OCI-LY1 (cell line): Measurements from ENCODE around the gene CERS6.

ENCODE experiments used
- H2AFZ ChIP-seq: fragments of 200-600 bp; sonication (generic), shearing (Covaris generic); 2 replicates; pipeline ENCODE4 v1.6.0; 2014; ENCODE audit warnings: antibody characterized with exemption, mild to moderate bottlenecking, low read length
- H3F3A ChIP-seq: fragments of 200-600 bp; sonication (generic), shearing (Covaris generic); 2 replicates; pipeline ENCODE4 v1.6.0; 2014; ENCODE audit warnings: mild to moderate bottlenecking, antibody characterized with exemption, low read length, moderate library complexity; ENCODE audit not compliant: insufficient read depth
- H3K27ac ChIP-seq: fragments of 200-600 bp; sonication (generic); 2 replicates; pipeline ENCODE4 v1.5.1; 2014; ENCODE audit warnings: low read length, mixed run types, mild to moderate bottlenecking, low read depth; ENCODE audit not compliant: poor library complexity, severe bottlenecking
- H3K27me3 ChIP-seq: fragments of 200-600 bp; sonication (generic); 2 replicates; pipeline ENCODE4 v1.6.0; 2014; ENCODE audit warnings: antibody characterized with exemption, mild to moderate bottlenecking, low read length, moderate library complexity; ENCODE audit not compliant: insufficient read depth
- H3K36me3 ChIP-seq: fragments of 200-600 bp; sonication (generic); 2 replicates; pipeline ENCODE4 v1.6.1; 2014; ENCODE audit warnings: mild to moderate bottlenecking, antibody characterized with exemption, low read length, moderate library complexity, mixed read lengths; ENCODE audit not compliant: insufficient read depth
- H3K4me1 ChIP-seq: fragments of 200-600 bp; sonication (generic); 2 replicates; pipeline ENCODE4 v1.5.1; 2014; ENCODE audit warnings: mild to moderate bottlenecking, low read length, moderate library complexity; ENCODE audit not compliant: insufficient read depth, severe bottlenecking
- H3K4me2 ChIP-seq: fragments of 200-600 bp; sonication (generic), shearing (Covaris generic); 2 replicates; pipeline ENCODE4 v1.6.1; 2014; ENCODE audit warnings: low read length
- H3K4me3 ChIP-seq: fragments of 200-600 bp; sonication (generic); 2 replicates; pipeline ENCODE4 v1.5.1; 2014; ENCODE audit warnings: low read length, low read depth, mild to moderate bottlenecking, mixed read lengths; ENCODE audit not compliant: poor library complexity, severe bottlenecking
- H3K79me2 ChIP-seq: fragments of 200-600 bp; shearing (Covaris generic); 2 replicates; pipeline ENCODE4 v1.6.1; 2016; ENCODE audit warnings: mixed run types, low read length, mixed read lengths; ENCODE audit not compliant: insufficient read depth
- H3K9ac ChIP-seq: fragments of 200-600 bp; sonication (generic), shearing (Covaris generic); 2 replicates; pipeline ENCODE4 v1.6.1; 2014; ENCODE audit warnings: mild to moderate bottlenecking, low read length, mixed read lengths
- H3K9me2 ChIP-seq: fragments of 200-600 bp; sonication (generic), shearing (Covaris generic); 2 replicates; pipeline ENCODE4 v1.6.1; 2014; ENCODE audit warnings: low read depth, mild to moderate bottlenecking, low read length, mixed read lengths
- H3K9me3 ChIP-seq: fragments of 200-600 bp; shearing (Covaris generic); 2 replicates; pipeline ENCODE4 v1.6.1; 2014; ENCODE audit warnings: low read length, mixed read lengths
- H4K20me1 ChIP-seq: fragments of 200-600 bp; sonication (generic), shearing (Covaris generic); 2 replicates; pipeline ENCODE4 v1.6.0; 2016; ENCODE audit warnings: mild to moderate bottlenecking, low read length; ENCODE audit not compliant: insufficient read depth
- CTCF ChIP-seq: fragments of 200-600 bp; sonication (generic), shearing (Covaris generic); IDR thresholded peaks from 2 replicates; pipeline ENCODE4 v1.5.1; 2017; ENCODE audit warnings: mild to moderate bottlenecking, antibody characterized with exemption, low read length, moderate library complexity, mixed read lengths
- EZH2 ChIP-seq: fragments of 200-600 bp; sonication (generic), shearing (Covaris generic); IDR thresholded peaks from 2 replicates; pipeline ENCODE4 v1.8.0; 2017; ENCODE audit warnings: borderline replicate concordance, mixed run types, mild to moderate bottlenecking, antibody characterized with exemption, low read length, moderate library complexity, mixed read lengths

CERS6 gene

GRCh38 chr2:168782271-168782670 lies 326.2 kb downstream of the CERS6 start:
- Histone ChIP-seq H3K9ac (no peak overlapping the region), H3K9me3 (no peaks in the 10 kb centered on the region), H3K4me3 (no peak overlapping the region), H3K9me2 (no peaks in the 10 kb centered on the region), H3F3A (no peaks in the 10 kb centered on the region), H3K79me2 (no peaks in the 10 kb centered on the region), H3K4me2 (no peak overlapping the region), H3K36me3 (no peaks in the 10 kb centered on the region), H3K4me1 (no peaks in the 10 kb centered on the region), H4K20me1 (no peaks in the 10 kb centered on the region), H3K27me3 (no peaks in the 10 kb centered on the region), H2AFZ (no peak overlapping the region), H3K27ac (no peak overlapping the region)
- TF ChIP-seq EZH2 (no peak), CTCF (no peak)

GRCh38 chr2:168784993-168785392 lies 328.9 kb downstream of the CERS6 start:
- no peak overlapping the region for H3K4me3 ChIP-seq
- no peak for TF ChIP-seq EZH2
- TF ChIP-seq CTCF, result no peak
- H3K4me1 ChIP-seq, result no peaks in the 10 kb centered on the region
- H3K27ac ChIP-seq, result no peak overlapping the region
- no peaks in the 10 kb centered on the region for H3F3A ChIP-seq
- no peaks in the 10 kb centered on the region for H3K9me3 ChIP-seq
- no peak overlapping the region for H3K9ac ChIP-seq
- H2AFZ ChIP-seq, result no peak overlapping the region
- no peaks in the 10 kb centered on the region for H3K9me2 ChIP-seq
- H3K79me2 ChIP-seq, result no peaks in the 10 kb centered on the region
- no peaks in the 10 kb centered on the region for H3K27me3 ChIP-seq
- H4K20me1 ChIP-seq, result no peaks in the 10 kb centered on the region
- H3K4me2 ChIP-seq, result no peak overlapping the region
- H3K36me3 ChIP-seq, result no peaks in the 10 kb centered on the region

- Histone ChIP-seq H3K9me2 (no peaks in the 10 kb centered on the region), H3K9me3 (no peaks in the 10 kb centered on the region), H3K4me3 (no peak overlapping the region), H3K36me3 (no peaks in the 10 kb centered on the region), H3K27me3 (no peaks in the 10 kb centered on the region), H3K79me2 (no peaks in the 10 kb centered on the region), H3K4me2 (no peak overlapping the region), H3F3A (no peaks in the 10 kb centered on the region), H3K27ac (no peak overlapping the region), H3K4me1 (no peaks in the 10 kb centered on the region), H2AFZ (no peak overlapping the region), H4K20me1 (no peaks in the 10 kb centered on the region), H3K9ac (no peak overlapping the region)
- TF ChIP-seq CTCF (no peak), EZH2 (no peak)
These were observed 331.2 kb downstream of the CERS6 start for GRCh38 chr2:168787098-168787781.
